ENCODE measurements around the gene TSR3. TPM values are rescaled to one million over a fixed set of nuclear protein-coding genes. Genes with fewer than 3 reads are reported as not detected.

TSR3 gene
- total and polyA plus RNA-seq, 2 of the 13 experiments (the other 11 are each of a cell fraction or from before 2014, with no cell fraction given), result 24.2 to 51.0 TPM

GRCh38 chr16:1378804-1379303 is 27.2 kb upstream of the TSR3 start (continued):
- TF ChIP-seq ATF4 (CRISPR knock-in tag; IDR thresholded peaks at IDR 0.05) (no peak), ZBTB1 (CRISPR knock-in tag; IDR thresholded peaks at IDR 0.05; ENCODE audit: borderline replicate concordance) (no peak), RFXAP (CRISPR knock-in tag; IDR thresholded peaks at IDR 0.05; ENCODE audit: borderline replicate concordance) (no peak), SUZ12 (IDR thresholded peaks at IDR 0.05; ENCODE audit: low read depth, low read length) (no peak), HOXA5 (CRISPR knock-in tag; IDR thresholded peaks at IDR 0.05) (no peak), REL (CRISPR knock-in tag; conservative IDR thresholded peaks at IDR 0.05) (no peak), ZNF235 (CRISPR knock-in tag; IDR thresholded peaks at IDR 0.05; ENCODE audit: borderline replicate concordance) (no peak), ZSCAN25 (CRISPR knock-in tag; IDR thresholded peaks at IDR 0.05) (no peak), ZNF574 (CRISPR knock-in tag; IDR thresholded peaks at IDR 0.05) (peak; percentile 49), MBNL3 (CRISPR knock-in tag; conservative IDR thresholded peaks at IDR 0.05) (no peak), TSC22D2 (CRISPR knock-in tag; IDR thresholded peaks at IDR 0.05; ENCODE audit: borderline replicate concordance) (0 out of 2 replicates have a peak, but pooled peaks have one; percentile 25), HIVEP1 (CRISPR knock-in tag; IDR thresholded peaks at IDR 0.05) (peak; percentile 29; the same call in 1 of the 2 replicates), KDM4B (CRISPR knock-in tag; IDR thresholded peaks at IDR 0.05) (no peak), ZNF792 (CRISPR knock-in tag; IDR thresholded peaks at IDR 0.05) (peak; percentile 35; the same call in 1 of the 2 replicates), SP2 (CRISPR knock-in tag; IDR thresholded peaks at IDR 0.05) (no peak), USF2 (IDR thresholded peaks at IDR 0.05; ENCODE audit: low read depth, low read length) (no peak), USF2 (CRISPR knock-in tag; IDR thresholded peaks at IDR 0.05; ENCODE audit: borderline replicate concordance) (no peak), NFKB2 (CRISPR knock-in tag; IDR thresholded peaks at IDR 0.05; ENCODE audit: borderline replicate concordance) (peak; percentile 40; the same call in 1 of the 2 replicates), POLR2AphosphoS5 (IDR thresholded peaks at IDR 0.05; ENCODE audit: low read depth, low read length) (no peak), ETV6 (CRISPR knock-in tag; conservative IDR thresholded peaks at IDR 0.05) (no peak), PHF21A (CRISPR knock-in tag; IDR thresholded peaks at IDR 0.05) (no peak), PRDM10 (CRISPR knock-in tag; IDR thresholded peaks at IDR 0.05; ENCODE audit: low read depth) (no peak), TARDBP (CRISPR knock-in tag; IDR thresholded peaks at IDR 0.05) (no peak)
